DMS114 treated with DMSO at 0.1 percent for 48 hours (cell line): ENCODE data around the gene ACBD6.

Source experiments
- DNase-seq: peaks from one replicate; lab custom pipeline; 2025; ENCODE audit not compliant: unreplicated experiment; lab: John Stamatoyannopoulos, UW

Gene ACBD6

DNA sequence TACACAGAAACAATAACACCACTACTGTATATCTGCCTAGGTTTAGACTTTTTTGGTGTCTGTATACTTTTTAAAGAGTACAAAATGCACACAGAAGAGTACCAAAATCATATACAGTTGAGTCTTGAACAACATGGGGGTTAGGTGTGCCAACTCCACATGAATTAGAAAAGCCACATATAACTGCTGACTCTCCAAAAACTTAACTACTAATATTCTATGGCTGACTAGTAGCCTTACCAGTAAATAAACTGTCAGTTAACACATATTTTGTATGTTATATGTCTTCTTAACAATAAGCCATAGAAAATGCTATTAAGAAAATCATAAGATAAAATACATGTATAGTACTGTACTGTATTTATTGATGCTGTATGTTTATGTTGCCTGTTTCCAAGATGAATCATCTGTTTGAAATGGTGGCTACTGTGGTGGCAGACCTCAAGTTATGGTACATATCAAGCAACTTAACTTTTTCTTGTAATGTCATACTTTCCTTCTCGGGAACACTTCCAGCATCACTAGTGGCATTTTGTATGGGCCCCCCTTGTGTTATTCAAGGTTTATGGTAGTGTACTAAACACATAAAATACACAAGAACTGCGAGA, 201.1 kb downstream of the ACBD6 start:
- no peak for DNase-seq

DNA sequence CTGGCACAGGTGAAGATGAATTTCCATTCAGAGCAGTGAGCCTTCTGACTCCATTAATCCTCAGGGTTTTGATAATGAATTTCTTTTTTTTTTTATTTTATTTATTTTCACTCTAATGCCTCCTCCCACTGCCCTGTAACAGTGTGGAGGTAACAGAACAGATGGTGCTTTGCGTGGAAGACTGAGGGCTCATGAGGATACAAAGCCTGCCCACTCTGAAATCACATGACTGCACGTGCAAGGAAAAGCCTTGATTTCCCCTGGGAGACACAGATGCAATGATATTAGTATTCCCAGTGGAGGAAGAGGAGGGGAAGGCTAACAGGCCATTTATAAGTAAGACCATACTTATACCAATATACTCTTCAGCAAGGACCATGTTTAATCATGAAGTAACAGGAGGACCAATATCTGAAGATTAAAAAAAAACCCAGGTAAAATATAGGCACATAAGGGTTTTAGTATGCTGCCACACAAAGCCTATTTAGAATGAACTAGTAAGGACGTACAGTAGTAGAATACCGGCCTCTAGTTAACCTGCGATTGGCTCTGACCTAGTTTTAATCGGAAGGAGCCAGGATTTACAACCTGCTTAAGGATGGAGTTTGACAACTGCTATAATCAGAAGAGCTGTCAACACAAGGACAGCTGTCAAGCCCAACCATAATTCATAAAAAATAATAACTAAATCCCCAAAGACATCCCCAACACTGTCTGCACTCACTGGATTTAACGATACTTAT, 202.7 kb downstream of the ACBD6 start:
- no peak for DNase-seq

GRCh38 chr1:180295999-180296398, 206.4 kb downstream of the ACBD6 start:
- DNase-seq, result no peak

DNA sequence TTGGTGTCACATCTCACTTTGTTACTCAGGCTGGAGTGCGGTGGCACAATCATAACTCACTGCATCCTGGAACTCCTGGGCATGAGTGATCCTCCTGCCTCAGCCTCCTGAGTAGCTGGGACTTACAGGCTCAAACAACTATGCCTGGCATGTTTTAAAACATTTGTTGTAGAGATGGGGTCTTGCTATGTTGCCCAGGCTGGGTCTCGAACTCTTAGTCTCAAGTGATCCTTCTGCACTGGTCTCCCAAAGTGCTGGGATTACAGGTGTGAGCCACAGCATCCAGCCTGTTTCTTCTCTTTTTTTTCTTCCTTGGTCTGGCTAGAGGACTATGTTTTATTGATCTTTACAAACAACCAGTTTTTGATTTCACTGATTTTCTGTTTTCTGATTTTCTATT, 207.7 kb downstream of the ACBD6 start:
- no peak for DNase-seq

GRCh38 chr1:180291004-180291403, 211.4 kb downstream of the ACBD6 start:
- DNase-seq, result no peak

GRCh38 chr1:180290265-180291001, 211.9 kb downstream of the ACBD6 start:
- DNase-seq, result no peak

DNA sequence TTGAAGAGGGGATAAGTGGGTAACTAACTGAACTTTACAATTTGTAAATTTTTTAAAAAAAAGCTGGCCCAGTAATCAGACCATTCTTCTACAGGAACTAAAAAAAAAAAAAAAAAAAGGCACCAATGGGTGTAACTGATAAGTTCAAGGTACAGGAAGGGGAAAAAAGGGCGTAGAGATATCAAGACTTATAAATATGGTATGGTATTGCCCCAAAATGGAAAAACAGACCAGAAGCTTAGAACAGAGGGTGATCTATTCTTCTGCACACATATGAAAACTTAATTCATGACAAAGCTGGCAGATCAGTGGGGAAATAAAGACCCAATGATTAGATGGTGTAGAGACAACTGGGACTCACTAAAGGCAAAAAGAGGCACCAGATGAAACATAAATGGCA, 213.4 kb downstream of the ACBD6 start:
- DNase-seq, result no peak

GRCh38 chr1:180287988-180288705, 214.2 kb downstream of the ACBD6 start:
- no peak for DNase-seq

DNA sequence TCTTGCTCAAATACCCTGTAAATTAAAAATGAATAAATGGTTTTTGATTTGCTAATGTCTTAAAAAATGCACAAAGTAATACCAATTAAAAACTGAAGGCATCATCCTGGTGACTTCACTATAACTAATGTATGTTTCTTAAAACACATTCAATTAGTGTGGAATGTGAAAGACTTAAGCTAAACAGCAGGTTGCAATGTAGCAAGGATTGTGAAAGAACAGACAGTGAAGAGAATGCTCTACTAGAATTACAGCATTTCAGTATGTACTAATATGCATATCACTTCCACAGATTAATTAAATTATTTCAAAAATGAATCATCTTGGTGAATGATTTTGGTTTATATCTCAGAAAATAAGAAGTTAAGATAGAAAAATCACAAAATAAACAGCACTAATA, 216.0 kb downstream of the ACBD6 start:
- no peak for DNase-seq

DNA sequence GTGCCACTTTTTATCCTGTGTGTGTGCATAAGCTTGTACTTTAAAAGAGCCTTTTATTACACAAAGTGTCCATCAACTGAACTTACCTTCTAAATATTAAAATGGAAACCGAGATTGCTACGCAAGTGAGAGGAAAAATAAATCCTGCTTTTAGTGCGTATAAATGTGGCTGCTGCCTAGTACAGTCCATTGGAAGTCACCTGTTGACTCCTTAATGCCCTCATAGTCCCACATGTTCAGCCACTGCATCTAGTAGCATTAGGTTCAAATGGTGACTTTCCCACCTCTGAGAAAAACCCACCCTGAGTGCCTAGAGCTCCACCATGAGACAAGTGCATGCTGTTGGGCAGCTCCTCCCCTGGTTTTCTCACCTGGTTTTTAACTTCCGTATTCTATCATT, 219.3 kb downstream of the ACBD6 start:
- DNase-seq, result no peak

DNA sequence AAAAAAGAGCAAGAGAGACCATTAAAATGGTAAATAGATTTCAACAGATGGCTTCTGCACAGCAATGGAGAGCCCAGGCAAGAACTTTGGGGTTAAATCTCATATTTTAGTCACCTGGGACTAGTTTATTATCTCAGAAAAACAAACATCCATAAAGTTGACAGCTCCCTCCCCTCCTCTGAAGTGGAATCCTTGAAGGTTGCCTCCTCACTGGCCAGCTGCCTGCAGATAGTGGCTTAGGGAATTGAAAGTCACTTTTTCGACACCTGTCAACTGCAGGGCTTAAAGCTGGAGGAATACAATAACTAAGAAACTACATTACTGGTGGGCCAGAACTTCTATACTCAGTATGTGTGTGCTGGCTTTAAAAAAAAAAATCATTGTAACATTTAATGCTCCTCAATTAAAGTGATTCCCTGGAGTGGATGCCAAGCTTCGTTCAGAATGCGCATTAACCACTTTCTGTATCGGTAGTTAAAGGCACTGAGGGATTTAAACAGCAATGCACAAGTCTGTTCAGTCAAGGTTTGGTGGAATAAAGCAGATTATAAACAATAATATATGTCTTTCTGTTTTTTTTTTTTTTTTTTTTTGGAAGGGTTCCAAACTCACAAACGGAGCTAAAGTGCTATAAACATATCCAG, 219.9 kb downstream of the ACBD6 start:
- no peak for DNase-seq

DNA sequence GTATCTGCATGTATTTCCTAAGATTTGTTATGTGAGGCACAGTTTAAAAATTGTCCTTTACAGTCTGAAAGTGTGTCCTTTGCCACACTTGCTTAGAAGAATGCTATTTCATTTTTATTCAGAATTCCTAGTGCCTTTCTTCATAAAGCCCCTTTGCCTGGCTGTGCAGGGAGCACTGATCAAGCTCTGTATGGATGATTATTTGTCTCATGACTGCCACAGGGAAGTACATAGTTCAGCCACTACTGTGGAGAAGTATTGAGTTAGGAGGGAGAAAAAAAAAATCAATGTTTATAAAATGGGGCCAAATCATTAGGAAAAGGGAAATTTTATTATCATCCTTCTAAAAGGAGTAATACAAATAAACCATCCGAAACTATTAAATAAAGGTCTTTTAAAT, 220.9 kb downstream of the ACBD6 start:
- no peak for DNase-seq

DNA sequence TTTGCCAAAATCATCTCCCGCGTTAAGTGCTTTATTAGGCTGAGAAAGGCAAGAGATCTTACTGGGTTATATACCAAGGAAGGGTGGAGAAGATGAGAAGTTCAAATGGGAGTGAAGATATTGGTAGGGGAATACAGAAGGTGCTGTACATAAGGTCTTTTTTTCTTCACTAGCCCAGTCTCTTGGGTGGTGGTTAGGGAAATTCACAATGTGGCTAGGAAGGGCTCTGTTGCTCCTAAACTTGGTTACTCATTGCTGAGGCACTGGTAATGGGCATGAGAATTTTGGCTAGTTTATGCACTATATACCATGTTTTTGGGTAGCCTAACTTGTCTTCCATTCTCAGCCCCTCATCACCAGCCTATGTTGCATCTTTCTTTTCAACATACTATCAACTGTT, 221.8 kb downstream of the ACBD6 start:
- DNase-seq, result no peak

DNA sequence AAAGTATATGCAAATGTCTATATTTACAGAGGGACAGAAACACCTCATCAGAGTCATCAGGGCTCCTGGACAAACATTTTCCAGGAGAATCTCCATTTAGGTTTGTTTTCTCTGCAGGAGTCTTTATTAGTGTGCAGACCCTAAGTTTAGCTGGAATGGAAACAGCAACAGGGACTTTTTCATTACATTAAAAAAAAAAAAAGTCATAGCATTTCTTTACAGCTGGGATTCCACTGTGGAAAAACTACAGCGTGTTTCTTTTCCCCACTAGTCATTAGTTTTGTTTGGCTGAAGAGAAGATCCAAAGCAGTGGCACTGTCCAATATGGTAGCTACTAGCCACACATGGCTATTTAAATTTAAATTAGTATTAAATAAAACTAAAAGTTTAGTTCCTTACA, 222.7 kb downstream of the ACBD6 start:
- no peak for DNase-seq

GRCh38 chr1:180278596-180279395, 223.6 kb downstream of the ACBD6 start:
- no peak for DNase-seq

- no peak for DNase-seq
Measured at GRCh38 chr1:180278194-180278515, 224.2 kb downstream of the ACBD6 start.

DNA sequence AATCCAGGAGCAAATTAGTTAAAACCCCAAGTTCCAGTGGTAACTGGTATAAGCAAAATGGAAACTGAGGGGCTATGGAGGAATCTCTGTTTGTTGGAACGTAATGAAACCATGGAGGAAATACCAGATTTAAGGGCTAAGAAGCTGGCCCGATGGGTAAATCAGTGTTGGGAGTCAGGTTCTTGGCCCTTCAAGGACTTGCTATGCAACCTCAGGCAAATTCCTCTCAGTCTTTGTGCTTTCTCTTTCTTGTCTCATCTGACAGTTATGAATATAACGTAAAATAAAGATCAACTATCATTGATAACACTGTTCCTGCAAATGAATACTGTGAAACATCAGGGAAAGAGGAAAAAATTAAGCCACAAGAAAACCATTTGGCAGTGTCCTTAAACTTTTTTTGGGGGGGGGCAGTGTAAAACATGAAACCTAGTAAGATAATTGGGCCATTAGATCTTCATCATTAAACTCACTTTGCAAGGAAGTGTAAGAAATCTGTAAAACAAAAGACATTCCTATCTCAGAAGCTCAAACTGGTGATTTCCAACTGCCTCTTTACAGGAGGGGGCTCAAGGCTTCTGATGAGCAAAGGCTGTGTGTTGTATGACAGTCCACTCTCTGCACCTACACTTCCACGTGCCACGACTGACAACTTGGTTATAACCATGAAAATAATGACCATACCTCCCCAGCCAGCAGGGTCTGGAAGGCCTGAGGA, 224.7 kb downstream of the ACBD6 start:
- no peak for DNase-seq

GRCh38 chr1:180275726-180276125, 226.7 kb downstream of the ACBD6 start:
- DNase-seq, result no peak

GRCh38 chr1:180274221-180274620, 228.2 kb downstream of the ACBD6 start:
- no peak for DNase-seq

DNA sequence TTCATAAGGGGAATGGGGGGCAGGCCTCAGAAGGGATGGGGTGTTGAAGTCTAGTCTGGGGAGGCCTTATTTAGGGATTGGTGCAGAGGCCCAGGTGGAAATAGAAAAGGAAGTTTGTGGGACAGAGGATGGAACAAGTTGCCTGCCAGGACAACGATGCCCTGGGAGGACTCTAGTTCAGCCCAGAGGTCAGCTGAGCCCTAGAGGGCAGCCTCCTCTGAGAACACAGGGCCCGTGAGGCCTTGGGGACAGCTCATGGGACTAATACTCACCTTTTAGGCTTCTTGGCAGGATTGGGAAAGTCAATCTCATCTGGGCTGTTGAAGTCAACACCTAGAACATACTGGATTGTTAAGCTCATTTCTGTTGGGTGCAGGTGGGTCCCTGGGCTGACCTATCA, 229.3 kb downstream of the ACBD6 start:
- no peak for DNase-seq
